ENCODE data around the gene KRT80.

The KRT80 gene

DNA sequence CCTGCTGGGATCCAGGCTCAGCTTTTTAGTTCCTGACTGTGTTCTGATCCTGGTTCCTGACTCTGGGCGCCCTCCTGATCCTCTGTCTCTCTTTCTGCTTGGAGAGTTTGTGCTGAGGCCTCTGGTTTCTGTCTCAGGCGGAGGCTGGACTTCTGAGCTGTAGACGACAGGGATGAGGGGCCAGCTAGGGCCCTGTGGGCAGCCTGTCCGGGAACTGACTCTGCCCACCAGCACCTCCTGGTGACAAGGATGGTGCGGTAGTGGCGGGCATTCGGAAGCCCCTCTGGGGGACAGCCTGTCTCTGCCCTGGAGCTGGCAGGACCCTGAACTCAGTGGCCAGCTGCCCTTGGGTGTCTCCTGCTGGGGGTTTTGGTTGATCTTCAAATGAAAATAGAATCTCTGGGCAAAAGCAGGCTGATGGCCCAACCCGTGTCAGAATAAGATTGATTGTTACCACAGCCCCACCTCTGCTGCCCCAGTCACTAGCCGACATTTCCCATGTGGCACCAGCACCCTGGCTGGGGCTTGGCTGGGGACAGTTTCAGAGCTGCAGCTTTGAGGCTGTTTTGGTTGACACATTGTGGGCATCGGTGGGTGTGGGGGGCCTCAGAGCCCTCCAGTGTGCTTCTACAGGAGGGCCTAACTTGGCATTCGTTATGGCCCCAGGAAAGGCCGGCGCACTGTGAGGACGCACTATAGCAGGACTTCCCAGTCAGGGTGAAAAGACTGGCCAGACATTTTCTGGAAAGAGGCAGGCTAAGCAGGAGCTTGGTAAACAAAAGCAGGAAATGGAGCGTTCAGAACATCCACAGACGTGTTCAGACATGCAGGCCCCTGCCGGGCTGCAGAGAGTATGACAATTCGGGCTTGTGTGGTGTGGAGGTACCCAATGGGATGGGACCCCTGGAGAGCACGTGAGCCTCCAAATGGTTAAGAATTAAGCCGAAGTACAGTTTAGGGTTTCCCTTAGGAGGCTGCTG, 16.2 kb downstream of the KRT80 start:
- DNase-seq, result peak; percentile 26

DNA sequence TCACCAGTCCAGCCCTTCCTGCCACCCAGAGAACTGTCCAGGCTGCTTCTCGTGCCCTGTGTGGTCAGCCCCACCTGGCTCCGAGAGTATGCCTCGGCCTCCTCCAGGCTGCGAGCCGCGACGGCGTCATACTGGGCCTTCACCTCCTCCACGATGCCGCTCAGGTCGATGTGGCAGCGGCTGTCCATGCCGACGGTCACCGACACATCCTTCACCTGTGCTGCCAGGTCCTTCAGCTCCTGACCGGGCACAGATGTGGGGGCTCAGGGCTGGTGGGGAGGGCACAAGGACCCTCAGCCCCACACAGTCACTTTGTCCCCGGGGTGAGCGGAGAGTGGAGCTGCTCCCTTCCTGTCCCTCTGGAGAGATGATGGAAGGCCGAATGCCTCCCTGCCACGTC, 18.3 kb downstream of the KRT80 start:
- no peak for DNase-seq

DNA sequence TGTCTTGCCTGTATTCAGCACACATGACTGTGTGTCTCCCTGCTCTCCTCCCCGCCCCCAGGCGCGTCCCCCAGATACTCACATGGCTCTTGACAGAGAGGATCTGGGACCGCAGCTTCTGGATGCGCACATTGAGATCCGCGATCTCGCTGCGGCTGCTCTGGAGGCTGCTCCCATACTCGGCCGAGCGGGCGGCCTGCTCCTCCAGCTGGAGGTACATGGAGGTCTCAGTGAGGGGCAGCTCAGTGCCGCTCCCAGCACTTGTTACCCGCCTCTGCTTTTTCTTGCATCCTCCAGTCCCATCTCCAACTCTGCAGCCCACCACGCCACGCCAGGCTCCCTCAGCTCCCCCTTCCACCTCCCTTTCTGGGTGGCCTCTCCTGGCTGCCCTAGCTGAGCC, 18.9 kb downstream of the KRT80 start:
- DNase-seq, result no peak

DNA sequence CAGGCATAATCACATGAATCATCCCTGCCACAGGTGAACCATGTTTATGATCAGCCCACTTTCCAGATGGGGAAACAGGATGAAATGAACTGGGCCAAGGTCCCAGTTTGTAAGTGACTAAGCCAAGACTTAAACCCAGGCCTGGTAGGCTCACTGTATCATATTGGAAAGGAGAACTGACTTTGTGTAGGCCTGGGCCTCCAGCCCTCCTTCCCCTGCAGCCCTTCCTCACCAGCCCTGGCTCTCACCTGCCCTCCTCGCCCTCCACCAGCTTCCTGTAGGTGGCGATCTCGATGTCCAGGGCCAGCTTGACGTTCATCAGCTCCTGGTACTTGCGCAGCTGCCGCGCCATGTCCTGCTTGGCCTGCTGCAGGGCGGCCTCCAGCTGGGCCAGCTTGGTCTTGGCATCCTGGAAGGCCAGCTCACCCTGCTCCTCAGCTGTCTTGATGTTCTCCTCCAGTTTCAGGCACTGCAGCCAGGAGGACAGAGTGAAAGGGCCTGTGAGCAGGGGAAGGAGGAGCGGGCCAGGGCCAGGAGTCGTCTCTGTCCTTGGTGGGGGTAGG, 19.8 kb downstream of the KRT80 start:
- DNase-seq, result peak; percentile 11

- no peak for DNase-seq
Measured at GRCh38 chr12:52170827-52171226, 21.0 kb downstream of the KRT80 start.

DNA sequence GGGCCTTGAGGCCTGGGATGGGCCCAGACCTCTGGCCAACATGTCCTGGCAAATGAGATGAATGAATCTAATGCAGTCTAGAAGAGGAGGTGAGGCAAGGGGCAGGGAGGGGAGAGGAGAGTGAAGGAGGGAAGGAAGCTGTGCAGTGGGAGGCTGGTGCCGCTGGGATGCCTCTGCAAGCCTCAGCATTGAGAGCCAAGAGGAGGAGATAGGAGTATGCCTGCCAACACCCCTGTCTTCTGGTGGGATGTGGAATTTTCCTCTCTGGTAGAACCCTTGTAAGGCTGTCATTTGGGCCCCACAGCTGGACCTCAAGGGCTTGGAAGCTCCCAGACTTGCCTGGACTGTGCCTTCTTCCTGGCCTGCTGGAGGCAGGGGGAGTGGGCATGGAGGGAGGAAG, 21.9 kb downstream of the KRT80 start:
- DNase-seq, result no peak

- no peak for DNase-seq
Measured at GRCh38 chr12:52168019-52168717, 23.6 kb downstream of the KRT80 start.

DNA sequence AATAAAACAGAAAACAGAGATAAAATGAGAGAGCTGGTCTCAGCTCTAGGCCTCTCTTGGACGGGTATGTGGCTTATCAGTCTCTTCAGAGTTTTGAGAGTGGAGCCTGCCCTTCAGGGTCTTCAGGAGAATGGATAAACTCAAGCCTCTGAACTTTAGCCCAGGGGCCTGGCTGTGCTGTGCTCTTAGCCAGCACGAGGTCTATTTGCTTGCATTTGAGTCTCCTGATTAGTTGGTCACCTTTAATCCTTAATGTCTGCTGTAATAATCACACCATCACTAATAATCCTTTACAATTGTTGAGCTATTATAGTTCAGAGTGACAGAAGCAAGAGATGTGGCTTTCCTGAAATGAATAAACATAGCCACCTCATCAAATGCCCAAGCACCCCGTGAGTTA, 24.3 kb downstream of the KRT80 start:
- DNase-seq, result no peak

DNA sequence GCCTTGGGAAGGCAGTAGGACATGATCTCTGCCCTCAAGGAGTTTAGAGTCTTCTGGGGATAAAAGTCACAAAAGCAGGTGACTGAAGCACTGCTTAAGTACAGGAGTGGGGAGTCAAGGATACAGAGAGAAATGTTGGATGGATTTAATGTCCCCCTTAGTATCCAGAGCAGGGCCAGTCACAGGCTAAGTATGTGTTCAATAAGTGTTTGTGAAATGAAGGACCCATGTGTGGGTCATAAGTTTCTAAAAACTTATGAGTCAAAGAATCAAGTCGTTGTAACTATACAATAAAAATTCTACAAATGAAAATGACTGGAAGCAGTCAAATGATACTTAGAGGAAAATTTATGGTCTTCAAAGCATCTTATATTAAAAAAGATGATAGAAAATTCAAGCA, 25.1 kb downstream of the KRT80 start:
- peak; percentile 24 for DNase-seq

- no peak for DNase-seq
Measured at GRCh38 chr12:52165096-52165855, 26.5 kb downstream of the KRT80 start.

DNA sequence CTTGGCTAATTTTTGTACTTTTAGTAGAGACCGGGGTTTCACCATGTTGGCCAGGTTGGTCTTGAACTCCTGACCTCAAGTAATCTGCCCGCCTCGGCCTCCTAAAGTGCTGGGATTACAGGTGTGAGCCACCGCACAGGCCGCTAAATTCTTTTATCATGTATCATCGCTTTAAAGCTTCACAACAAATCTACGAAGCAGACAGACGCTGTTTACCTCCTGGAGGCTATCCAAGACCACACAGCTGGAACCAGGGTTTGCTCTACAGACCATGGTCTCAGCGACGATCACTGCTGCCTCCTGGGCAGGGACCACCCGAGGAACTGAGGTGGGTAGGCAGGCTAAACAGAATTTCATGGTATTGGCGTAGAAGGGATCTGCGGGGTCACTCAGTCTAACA, 27.2 kb downstream of the KRT80 start:
- DNase-seq, result no peak

DNA sequence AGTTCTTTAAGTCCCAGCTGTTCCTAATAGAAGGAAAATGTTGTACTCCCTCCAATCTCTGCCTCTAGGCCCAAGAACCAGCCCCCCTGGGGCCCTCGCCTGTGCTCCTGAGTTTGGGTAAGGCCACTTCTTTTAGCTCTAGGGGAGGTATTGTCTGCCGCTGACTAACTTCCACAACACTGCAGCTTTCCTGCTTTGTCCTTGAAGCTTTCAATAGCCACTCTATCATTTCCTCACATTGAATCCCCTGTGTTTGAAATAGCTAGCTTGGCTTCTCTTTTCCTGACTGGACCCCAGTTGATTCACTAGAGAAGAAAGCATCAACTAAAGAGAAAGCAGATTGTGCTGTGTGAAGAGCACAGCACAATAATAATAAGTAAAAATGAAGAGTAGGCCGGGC, 28.8 kb downstream of the KRT80 start:
- DNase-seq, result no peak

GRCh38 chr12:52160200-52160599, 31.6 kb downstream of the KRT80 start:
- DNase-seq, result no peak

- DNase-seq, result no peak
Measured at GRCh38 chr12:52157566-52158150, 34.2 kb downstream of the KRT80 start.

DNA sequence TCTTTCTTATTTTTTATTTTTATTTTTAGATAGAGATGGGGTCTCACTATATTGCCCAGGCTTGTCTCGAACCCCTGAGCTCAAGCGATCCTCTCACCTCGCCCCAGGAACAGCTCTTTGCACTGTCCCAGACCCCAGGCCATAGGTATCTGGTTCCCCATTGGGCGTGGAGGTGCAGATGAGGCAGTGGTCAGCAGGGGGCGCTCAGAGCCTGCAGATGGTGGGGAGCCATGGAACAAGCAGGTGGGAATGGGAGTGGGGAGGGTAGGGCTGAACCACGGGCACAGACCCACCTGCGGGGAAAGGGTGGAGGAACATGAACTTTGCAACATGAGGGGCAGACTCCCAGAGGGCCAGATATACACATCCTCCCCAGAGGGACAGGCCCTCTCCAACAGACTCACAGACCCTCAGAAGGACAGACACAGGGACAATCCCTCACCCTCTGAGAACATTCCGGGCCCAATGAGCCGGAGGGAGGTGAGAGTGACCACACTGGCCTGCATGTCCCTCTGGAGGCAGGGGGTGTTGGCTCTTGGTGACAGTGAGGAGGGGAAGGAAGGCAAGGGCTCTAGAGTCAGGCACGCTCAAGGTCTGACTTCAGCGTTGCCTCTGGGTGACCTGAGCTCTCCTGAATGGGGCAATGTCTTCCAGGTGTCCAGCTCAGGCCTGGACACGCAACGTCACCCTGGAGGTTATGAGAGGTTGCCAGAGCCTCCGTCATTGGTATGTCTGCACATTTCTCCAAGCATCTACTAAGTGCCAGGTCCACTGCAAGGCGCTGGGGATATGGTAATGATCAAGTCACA, 34.9 kb downstream of the KRT80 start:
- peak; percentile 33 for DNase-seq

DNA sequence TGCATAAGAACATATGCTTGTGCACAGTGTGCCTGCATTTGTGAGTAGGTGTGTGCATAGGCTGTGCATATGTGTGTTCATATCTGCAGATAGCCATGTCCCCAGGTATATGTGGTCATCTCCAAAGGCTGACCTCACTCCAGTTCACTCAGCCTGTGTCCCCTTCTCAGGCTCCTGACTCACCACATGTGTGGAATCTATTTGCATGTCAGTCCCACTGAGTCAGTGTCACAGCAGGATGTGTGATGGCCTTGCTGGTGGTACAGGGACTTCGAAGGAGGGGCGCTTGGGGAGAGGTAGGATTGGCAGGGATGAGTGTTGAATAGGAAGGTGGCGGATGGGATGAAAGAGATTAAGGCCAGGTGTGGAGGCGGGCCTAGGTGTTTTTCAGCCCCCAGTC, 35.5 kb downstream of the KRT80 start:
- no peak for DNase-seq

DNA sequence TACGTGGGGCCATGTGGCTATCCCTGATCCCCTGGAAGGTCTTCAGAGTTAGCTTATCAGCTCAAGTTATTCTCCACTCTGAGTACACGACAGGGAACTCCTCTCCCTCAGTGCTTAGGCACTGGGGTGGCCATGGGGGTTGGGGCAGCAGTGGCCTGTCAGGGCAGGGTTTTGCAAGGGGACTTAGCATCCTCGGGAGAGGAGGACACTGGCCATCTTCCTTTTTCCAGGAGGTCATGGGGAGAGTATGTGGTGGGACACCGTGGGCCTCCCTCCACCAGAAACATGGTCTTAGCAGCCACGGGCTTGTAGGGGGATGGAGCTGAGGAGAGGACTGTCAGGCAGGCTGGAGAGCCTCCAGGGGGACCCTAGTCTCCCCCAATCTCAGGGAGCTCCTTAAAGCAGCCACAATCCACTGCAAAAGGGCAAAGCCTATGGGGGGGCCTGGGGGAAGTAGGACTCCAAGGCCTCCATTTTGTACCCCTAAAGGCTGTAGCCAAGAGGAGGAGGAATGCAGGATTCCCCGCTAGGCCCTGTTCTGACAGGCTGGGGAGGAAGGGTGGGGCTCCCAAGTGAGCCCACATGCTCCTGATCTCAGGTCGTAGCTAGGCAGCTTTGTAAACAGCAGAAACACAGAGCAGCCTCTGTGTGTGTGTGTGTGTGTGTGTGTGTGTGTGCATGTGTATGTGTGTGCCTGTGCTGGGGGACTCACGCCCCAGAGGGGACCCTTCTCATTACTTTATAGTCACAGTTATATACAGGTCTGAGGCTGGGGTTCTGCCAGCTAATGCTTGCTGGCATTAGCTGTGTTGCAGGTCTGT, 36.6 kb downstream of the KRT80 start:
- DNase-seq, result no peak

- no peak for DNase-seq
Measured at GRCh38 chr12:52152905-52153317, 38.9 kb downstream of the KRT80 start.

DNA sequence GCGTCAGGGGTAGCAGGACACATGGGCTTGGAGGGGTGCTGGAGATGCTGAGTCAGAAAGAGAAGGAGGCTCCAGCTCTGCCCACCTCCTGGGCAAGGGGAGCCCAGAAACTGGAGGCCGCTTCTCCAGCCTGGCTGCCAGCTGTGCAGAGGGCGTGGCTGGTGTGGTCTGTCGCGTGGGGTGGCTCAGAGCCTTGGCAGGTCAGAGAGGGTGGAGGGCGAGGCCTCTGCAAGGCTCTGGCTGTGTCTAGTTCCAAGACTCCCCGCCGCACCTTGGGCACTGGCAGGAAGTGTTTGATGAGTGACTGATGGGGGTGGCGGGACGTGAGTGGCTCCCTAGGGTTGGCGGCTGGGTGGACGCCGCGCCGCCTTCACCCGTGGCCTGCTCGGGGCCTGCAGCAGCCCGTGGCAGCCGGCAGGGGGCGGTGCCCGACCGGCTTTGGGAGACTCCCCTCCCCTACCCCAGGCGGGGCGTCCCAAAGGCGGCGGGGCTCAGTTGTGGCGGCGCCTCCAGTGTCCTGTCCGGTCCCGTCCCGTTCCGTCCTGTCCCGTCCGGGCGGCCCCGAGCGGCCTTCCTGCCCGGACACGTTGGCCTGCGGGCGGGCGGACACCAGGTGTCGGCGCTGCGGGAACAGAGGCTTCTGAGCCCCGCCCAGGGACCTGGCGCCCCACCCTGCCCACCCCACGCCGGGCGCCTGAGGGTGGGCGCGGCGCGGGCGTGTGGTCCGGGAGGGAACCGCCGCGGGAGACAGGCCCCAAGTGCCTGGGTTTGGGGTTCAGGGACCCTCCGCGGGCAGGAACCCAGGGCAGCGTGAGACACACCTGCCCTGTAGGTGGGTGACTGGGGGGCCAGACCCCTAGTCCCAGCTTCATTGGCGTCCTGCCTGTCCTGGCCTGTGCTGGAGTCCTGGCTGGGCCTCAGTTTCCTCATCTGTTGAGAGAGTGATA, 39.7 kb downstream of the KRT80 start:
- DNase-seq, result peak; percentile 42
